Memory B cell (primary cell): ENCODE results near the gene TRPM8.
A peak's percentile ranks its signal among the peaks of the same experiment; 100 is the strongest.

Source experiments
- ATAC-seq: fragments of 150-1000 bp; cut with Tn5 transposase; 2 replicates; pipeline ENCODE4 v1.10.0; 2021; ENCODE audit warnings: low read depth, mild to moderate bottlenecking, moderate library complexity
- DNase-seq, 2 donors: peaks; one replicate each; pipeline ENCODE4 v3.0.0; 2022; ENCODE audit warnings: low spot score in 2 of 2
- H3K27ac Mint-ChIP-seq: one replicate; pipeline ENCODE4 v1.8.0; 2022; ENCODE audit warnings: mild to moderate bottlenecking, moderate library complexity, mixed read lengths
- H3K27me3 Mint-ChIP-seq: one replicate; pipeline ENCODE4 v1.8.0; 2022; ENCODE audit warnings: mixed read lengths
- H3K36me3 Mint-ChIP-seq: one replicate; pipeline ENCODE4 v1.8.0; 2022; ENCODE audit warnings: mild to moderate bottlenecking, mixed read lengths
- H3K4me1 Mint-ChIP-seq: one replicate; pipeline ENCODE4 v1.8.0; 2022; ENCODE audit warnings: mixed read lengths
- H3K4me3 Mint-ChIP-seq: one replicate; pipeline ENCODE4 v1.8.0; 2022; ENCODE audit warnings: mild to moderate bottlenecking, moderate library complexity, mixed read lengths
- H3K9me3 Mint-ChIP-seq: one replicate; pipeline ENCODE4 v1.8.0; 2022; ENCODE audit warnings: mixed read lengths

Gene TRPM8

DNA sequence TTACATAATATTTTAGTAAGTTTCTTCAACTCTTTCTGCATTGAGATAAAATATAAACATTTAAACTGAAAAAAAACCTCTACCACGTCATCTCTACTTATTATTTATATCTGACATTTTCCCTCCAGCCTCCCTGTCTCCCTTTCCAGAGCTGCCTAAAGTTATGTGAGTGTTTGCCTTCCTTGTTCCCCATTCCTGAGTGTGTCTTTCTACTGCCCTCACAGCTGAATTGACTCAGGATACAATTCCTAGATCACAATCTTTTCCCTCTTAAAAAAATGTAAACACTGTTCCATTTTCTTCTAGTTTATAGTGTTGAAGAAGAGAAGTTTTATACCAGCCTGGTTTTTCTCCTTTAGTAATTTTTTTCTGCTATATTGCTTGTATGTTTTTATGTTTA, 5.3 kb downstream of the TRPM8 start:
- peaks cover 20% of the 10 kb centered on the region for H3K27me3 Mint-ChIP-seq
- no peaks in the 10 kb centered on the region for H3K4me1 Mint-ChIP-seq
- H3K9me3 Mint-ChIP-seq: no peaks in the 10 kb centered on the region
- DNase-seq: no peak
- no peak overlapping the region for H3K27ac Mint-ChIP-seq
- no peak for ATAC-seq
- no peaks in the 10 kb centered on the region for H3K36me3 Mint-ChIP-seq
- H3K4me3 Mint-ChIP-seq: no peak overlapping the region

DNA sequence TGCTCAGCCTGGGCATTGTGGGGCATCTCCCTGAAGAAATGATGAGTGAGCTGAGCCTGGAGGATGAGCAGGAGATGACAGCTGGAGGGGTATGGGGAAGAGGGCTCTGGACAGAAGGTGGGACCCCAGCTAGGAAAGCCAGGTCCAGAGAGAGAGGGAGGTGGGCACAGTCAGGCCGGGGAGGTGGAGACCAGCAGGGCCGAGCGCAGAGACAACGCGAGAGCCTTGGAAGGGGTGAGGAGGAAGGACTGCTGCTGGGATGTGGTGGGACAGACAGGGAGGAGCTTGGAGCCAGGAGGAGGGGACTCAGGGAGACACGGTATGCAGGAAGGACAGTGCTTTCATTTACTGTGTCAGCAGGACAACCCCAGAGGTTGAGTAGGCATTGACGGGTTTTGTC, 8.2 kb downstream of the TRPM8 start:
- H3K27me3 Mint-ChIP-seq: peaks cover 24% of the 10 kb centered on the region
- DNase-seq: no peak
- no peaks in the 10 kb centered on the region for H3K36me3 Mint-ChIP-seq
- no peaks in the 10 kb centered on the region for H3K4me1 Mint-ChIP-seq
- no peaks in the 10 kb centered on the region for H3K9me3 Mint-ChIP-seq
- no peak overlapping the region for H3K4me3 Mint-ChIP-seq
- no peak for ATAC-seq
- H3K27ac Mint-ChIP-seq: no peak overlapping the region

DNA sequence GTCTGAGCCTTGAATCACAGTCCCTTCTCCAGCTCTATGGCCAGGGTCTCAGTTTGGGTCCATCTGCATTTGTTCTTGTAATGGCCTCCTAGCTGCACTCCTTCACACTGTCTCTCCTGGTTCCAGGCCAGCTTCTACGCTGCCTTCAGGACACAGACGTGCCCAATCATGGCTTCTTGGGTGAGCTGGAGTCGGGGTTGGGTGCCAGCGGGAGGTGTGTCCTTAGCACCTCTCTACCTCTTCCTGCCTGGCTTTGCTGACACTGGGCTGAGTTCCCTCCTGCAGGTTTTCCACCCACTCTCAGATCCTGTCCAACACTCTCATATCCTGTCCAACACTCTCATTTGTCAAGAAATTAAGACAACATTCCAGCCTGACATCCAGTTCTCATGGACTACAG, 9.6 kb downstream of the TRPM8 start:
- DNase-seq (no peak), ATAC-seq (no peak)
- Mint-ChIP-seq H3K4me3 (no peak overlapping the region), H3K9me3 (no peaks in the 10 kb centered on the region), H3K27ac (no peak overlapping the region), H3K36me3 (no peaks in the 10 kb centered on the region), H3K4me1 (no peaks in the 10 kb centered on the region), H3K27me3 (peaks cover 26% of the 10 kb centered on the region)

DNA sequence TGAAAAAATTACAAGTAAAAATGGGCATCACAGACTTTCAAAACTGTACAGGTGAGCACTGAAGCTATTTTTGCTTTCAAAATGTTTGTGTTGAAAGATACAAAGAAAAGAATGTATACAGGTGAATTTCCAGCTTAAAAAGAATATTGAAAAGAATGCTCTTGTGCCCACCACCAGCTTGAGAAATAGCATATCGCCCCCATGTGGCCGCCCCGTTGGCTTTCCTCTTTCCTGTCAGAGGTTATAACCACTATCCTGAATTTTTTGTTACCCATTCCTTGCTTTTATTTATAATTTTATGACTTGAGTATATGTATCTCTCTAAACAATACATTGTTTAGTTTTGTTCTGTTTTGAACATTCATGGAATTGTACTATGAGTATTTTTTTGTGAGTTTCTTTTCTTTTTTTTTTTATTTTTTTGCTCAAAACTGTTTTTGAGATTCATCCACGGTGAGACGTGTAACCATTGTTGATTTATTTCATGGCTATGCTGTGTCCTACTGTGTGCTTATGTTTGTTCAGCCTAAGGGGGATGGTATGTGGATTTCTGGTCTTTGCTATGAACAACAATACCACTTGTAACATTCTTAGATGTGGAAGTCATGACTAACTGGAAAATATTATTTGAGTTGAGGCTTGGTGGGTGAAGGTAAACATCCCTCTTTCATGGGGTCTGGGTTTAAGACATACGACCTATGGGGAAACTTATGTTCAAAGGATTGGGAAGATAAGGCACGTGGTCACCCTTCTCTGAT, 11.6 kb downstream of the TRPM8 start:
- DNase-seq (no peak), ATAC-seq (no peak)
- H3K4me1 Mint-ChIP-seq: no peaks in the 10 kb centered on the region
- H3K27me3 Mint-ChIP-seq: peaks cover 30% of the 10 kb centered on the region
- H3K9me3 Mint-ChIP-seq: no peaks in the 10 kb centered on the region
- H3K4me3 Mint-ChIP-seq: no peak overlapping the region
- no peak overlapping the region for H3K27ac Mint-ChIP-seq
- H3K36me3 Mint-ChIP-seq: no peaks in the 10 kb centered on the region

DNA sequence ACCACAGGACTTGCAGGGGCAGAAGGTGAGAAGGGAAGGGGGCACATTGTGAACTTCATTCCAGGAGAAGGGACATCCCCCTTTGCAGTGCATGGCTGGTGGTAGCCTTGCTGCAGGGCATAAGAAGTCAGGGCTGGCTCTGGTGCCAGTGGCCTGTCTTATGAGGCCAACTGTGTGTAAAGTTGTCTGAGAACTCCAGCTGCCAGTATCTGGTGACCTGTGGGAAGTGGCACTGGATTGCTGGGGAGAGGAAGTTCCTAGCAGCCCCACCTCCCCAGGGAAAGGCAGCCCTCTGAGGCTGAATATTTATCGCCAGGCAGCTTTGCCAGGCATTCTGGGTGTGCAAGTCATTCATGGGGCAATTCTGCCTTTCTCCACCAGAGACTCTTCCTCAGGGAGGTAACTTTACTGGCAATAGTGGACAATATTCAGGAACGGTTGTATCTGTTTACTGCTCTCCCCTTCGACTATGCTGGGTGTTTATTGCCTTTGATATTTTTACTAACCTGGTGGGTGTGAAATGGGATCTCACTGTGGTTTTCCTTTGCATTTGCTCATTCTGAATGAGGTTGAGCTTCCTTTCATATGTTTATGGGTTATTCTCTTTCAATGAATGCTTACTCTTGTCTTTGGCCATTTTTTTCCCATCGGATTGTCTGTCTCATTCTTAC, 12.3 kb downstream of the TRPM8 start:
- ATAC-seq (no peak), DNase-seq (no peak)
- H3K9me3 Mint-ChIP-seq: no peaks in the 10 kb centered on the region
- no peaks in the 10 kb centered on the region for H3K4me1 Mint-ChIP-seq
- peaks cover 31% of the 10 kb centered on the region for H3K27me3 Mint-ChIP-seq
- no peak overlapping the region for H3K27ac Mint-ChIP-seq
- no peaks in the 10 kb centered on the region for H3K36me3 Mint-ChIP-seq
- H3K4me3 Mint-ChIP-seq: no peak overlapping the region

DNA sequence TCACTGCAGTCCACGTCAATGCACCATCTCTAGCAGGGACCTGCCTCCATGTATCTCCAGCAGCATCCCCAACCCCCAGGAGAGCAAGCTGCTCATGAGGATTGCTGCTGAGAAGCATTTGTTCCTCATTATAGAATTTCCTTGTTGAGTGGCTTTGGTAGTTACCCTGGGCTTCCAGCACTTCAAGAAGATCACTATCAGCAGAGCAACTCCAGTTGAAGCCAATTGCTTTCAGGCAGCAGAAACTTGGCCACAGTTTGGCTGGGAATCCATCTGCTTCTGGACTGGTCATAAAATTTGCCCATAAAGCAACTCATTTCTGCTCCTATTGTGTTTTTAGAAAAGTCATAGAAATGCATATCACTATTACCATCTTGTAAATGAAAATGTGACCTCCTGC, 17.4 kb downstream of the TRPM8 start:
- ATAC-seq (no peak), DNase-seq (no peak)
- Mint-ChIP-seq H3K27me3 (peaks cover 48% of the 10 kb centered on the region), H3K4me1 (peaks cover 2% of the 10 kb centered on the region), H3K36me3 (no peaks in the 10 kb centered on the region), H3K4me3 (no peak overlapping the region), H3K27ac (no peak overlapping the region), H3K9me3 (no peaks in the 10 kb centered on the region)

DNA sequence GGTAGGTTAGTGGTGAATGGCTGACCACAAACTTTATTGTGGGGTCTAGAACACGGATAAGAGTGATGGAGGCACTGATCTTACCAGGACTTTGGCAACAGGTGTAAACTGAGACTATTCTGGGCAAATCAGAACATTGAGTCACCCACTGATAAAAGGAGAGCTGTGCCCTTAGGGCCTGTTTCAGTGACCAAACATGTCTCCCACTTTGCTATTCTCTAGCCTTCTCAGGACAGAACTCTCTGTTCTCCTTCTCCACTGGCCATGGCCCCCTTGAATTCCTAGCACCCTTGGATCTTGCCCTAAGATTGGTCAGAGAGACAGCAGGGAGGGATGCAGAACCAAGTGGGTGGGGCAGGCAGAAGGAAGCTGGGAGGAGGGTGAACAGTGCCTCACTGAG, 18.3 kb downstream of the TRPM8 start:
- H3K4me1 Mint-ChIP-seq: peaks cover 4% of the 10 kb centered on the region
- peaks cover 49% of the 10 kb centered on the region for H3K27me3 Mint-ChIP-seq
- DNase-seq: no peak
- no peak overlapping the region for H3K27ac Mint-ChIP-seq
- no peak for ATAC-seq
- no peak overlapping the region for H3K4me3 Mint-ChIP-seq
- H3K9me3 Mint-ChIP-seq: no peaks in the 10 kb centered on the region
- H3K36me3 Mint-ChIP-seq: no peaks in the 10 kb centered on the region

DNA sequence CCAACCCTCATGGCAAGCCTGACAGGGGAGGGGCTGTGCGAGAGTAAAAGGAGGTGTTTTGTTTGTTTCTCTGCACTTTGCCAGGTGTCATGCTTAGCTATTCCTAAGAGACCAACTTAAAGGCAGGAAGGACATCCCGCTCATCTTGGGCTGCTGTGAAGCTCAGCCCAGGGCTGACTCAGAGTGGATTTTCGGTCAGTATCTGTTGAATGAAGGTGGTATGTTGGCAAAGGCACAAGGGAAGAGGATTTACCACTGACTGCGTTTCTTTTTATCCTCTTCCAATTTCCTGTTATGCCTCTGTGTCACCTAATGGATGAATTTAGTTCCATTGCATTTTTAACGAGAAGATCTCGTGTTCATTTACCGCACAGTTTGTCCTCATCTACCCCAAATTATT, 18.9 kb downstream of the TRPM8 start:
- H3K4me1 Mint-ChIP-seq: peaks cover 9% of the 10 kb centered on the region
- ATAC-seq: no peak
- no peak overlapping the region for H3K27ac Mint-ChIP-seq
- H3K4me3 Mint-ChIP-seq: no peak overlapping the region
- no peaks in the 10 kb centered on the region for H3K9me3 Mint-ChIP-seq
- DNase-seq: no peak
- no peaks in the 10 kb centered on the region for H3K36me3 Mint-ChIP-seq
- peaks cover 51% of the 10 kb centered on the region for H3K27me3 Mint-ChIP-seq

DNA sequence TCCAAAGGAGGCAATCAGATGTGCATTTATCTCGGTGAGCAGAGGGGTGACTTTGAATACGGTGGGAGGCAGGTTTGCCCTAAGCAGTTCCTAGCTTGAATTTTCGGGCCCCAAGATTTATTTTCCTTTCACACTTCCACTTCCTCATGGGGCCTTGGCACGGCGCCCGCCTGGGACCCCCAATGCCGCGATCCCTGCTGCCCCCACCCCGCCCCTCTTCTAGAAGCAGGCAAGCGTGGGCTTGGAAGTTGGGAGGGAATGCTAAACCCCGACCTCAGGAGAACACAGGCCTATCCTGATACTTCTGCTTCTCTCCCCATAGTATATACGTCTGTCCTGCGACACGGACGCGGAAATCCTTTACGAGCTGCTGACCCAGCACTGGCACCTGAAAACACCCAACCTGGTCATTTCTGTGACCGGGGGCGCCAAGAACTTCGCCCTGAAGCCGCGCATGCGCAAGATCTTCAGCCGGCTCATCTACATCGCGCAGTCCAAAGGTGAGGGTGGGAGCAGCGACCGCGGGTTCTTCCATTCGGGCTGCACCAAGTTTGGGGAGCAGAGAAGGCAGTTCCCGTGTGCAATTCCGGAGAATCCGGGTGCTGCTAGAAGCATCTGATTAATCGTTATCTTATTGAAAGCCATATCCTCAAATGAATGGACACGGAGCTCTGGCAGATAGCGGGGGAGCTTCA, 21.6 kb downstream of the TRPM8 start:
- ATAC-seq (no peak), DNase-seq (no peak)
- H3K4me3 Mint-ChIP-seq: peak overlapping the region; percentile 47
- no peaks in the 10 kb centered on the region for H3K9me3 Mint-ChIP-seq
- no peak overlapping the region for H3K27ac Mint-ChIP-seq
- no peaks in the 10 kb centered on the region for H3K36me3 Mint-ChIP-seq
- peaks cover 43% of the 10 kb centered on the region for H3K27me3 Mint-ChIP-seq
- H3K4me1 Mint-ChIP-seq: peaks cover 10% of the 10 kb centered on the region

DNA sequence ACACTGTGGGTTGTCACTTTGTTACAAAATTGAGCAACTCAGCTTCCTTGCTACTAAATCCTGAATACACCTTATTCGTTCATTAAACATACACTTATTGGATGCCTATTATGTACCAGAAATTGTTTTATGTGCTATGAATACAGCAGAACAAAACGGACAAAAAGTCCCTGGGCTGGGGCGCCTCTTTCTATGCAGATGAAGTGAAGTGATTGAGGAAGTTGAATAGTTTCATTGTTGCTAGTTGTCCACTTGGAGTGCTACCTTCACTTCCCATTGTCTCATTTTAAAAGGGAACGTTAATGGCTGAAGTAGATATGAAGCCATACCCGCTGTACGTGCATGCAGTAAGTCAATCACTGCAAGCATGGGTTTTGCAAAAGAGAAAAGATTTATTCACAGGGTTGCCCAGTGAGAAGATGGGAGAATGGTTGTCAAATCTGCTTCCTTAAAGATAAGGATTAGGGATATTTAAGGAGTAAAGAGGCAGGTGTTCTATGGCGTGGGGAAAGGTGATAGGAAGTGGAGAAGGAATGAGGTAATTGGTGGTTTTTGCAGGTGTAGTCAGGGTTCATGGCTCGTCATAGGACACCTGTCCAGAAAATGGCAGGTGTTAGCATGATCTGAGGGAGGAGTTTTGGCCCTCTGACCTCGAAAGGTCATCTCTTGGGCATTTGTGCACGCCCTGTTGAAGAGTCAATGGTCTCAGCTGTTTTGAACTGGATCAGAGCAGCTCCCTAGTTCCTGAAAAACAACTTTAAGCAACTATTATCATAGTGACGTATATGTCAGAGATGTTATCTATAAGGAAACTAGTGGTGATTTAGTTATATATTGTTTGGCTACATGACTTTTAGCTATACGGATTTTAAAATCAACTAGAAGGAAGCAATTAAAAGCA, 23.5 kb downstream of the TRPM8 start:
- no peak for DNase-seq
- peaks cover 38% of the 10 kb centered on the region for H3K27me3 Mint-ChIP-seq

DNA sequence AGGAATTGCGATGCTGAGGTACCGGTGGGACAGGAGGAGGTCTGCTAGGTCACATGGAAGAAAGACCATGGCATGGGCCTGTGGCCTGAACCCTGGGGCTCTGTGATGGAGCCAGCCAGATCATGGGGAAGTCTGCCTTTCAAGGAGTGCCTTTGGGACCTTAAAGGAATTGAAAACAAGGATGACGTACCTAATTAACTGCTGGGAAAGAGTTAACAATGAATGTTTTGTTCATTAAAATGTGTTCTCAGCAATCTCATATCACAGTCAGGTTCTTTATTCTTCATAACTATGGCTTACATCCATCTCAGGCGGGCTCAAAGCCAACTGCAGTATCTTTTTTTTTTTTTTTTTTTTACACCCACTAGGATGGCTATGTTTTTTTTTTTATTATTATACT, 25.6 kb downstream of the TRPM8 start:
- no peaks in the 10 kb centered on the region for H3K36me3 Mint-ChIP-seq
- no peak overlapping the region for H3K27ac Mint-ChIP-seq
- no peak for ATAC-seq
- H3K9me3 Mint-ChIP-seq: peaks cover 2% of the 10 kb centered on the region
- no peak for DNase-seq
- peaks cover 24% of the 10 kb centered on the region for H3K27me3 Mint-ChIP-seq
- H3K4me1 Mint-ChIP-seq: peaks cover 10% of the 10 kb centered on the region
- no peak overlapping the region for H3K4me3 Mint-ChIP-seq

More for the DNA sequence above, 23.5 kb downstream of the TRPM8 start:
- Mint-ChIP-seq H3K36me3 (no peaks in the 10 kb centered on the region), H3K9me3 (peaks cover 2% of the 10 kb centered on the region), H3K4me1 (peaks cover 10% of the 10 kb centered on the region), H3K27ac (no peak overlapping the region), H3K4me3 (no peak overlapping the region)
- peak; percentile 50 for ATAC-seq

DNA sequence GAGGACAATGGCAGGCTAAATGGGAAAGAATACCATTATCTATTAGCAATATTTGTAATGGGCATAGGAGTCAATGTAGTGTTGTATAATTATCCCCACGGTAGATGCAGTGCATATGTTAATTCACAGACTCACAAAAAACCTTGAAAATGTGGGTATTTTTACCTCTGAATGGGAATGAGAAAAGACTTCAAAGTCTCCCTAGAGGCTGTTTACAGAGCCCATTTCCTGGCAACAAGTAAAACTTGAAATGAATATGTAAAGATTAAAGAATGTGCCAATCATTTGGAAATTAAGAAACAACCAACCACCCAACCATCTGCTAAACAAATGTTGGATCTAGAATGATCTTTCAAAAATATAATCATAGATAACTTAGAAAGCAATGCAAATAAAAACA, 27.1 kb downstream of the TRPM8 start:
- ATAC-seq: no peak
- H3K4me1 Mint-ChIP-seq: peaks cover 10% of the 10 kb centered on the region
- peaks cover 18% of the 10 kb centered on the region for H3K27me3 Mint-ChIP-seq
- H3K27ac Mint-ChIP-seq: no peak overlapping the region
- H3K36me3 Mint-ChIP-seq: no peaks in the 10 kb centered on the region
- H3K4me3 Mint-ChIP-seq: no peak overlapping the region
- H3K9me3 Mint-ChIP-seq: peaks cover 2% of the 10 kb centered on the region
- DNase-seq: no peak

DNA sequence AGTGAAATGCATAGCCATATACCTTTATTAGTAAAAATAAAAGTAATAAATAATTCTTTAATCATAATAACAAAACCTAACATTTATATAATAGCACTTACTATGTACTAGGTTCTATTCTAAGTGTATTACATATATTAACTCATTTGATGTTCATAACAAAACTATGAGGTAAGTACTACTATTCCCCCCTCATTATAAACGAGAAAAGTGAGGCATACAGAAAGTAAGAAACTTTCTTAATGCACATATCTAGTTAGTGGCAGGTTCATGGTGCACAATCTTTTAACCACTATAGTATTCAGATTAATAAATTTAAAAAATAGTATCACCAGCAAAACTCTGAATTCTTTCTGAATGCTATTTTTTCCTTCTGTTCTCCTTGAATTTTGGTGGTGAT, 27.5 kb downstream of the TRPM8 start:
- Mint-ChIP-seq H3K4me3 (no peak overlapping the region), H3K36me3 (no peaks in the 10 kb centered on the region), H3K27ac (no peak overlapping the region), H3K9me3 (peaks cover 2% of the 10 kb centered on the region), H3K27me3 (peaks cover 16% of the 10 kb centered on the region), H3K4me1 (peaks cover 8% of the 10 kb centered on the region)
- ATAC-seq (no peak), DNase-seq (no peak)

DNA sequence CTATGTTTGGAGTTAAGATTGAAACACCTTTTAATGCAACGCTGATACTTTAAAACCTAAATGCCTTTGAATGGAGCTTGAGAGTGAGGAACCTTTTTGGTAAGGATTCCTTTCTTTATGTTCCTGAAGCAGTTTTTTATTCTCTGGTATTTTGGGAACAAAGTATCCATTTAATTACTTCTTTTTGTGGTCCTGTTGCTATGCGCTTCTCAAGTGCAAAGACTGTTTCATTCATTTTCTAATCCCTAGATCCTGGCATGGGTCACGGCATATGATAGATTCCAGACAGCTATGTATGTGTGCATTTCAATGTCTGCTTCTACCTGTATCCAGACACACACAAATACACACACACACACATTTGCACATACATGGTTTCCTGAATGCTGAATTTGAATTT, 28.0 kb downstream of the TRPM8 start:
- Mint-ChIP-seq H3K27ac (no peak overlapping the region), H3K36me3 (no peaks in the 10 kb centered on the region), H3K27me3 (peaks cover 18% of the 10 kb centered on the region), H3K9me3 (peaks cover 2% of the 10 kb centered on the region), H3K4me3 (no peak overlapping the region), H3K4me1 (peaks cover 8% of the 10 kb centered on the region)
- no peak for ATAC-seq
- DNase-seq: no peak
